IPS-20b (cell line): ENCODE results near the gene FHL5.
"Not testable (repeated sequence)": the region's sequence is repeated elsewhere in the genome, so short reads cannot be mapped to it uniquely, and the experiment has no call there.

Source experiments
- H3K27ac ChIP-seq: one replicate; pipeline ENCODE4 v1.5.1; 2013; ENCODE audit warnings: low read length
- H3K27me3 ChIP-seq: 2 replicates; pipeline ENCODE4 v1.6.1; 2013; ENCODE audit warnings: mild to moderate bottlenecking, low read length, inconsistent platforms; ENCODE audit not compliant: insufficient read depth
- H3K36me3 ChIP-seq: 2 replicates; pipeline ENCODE4 v1.6.1; 2013; ENCODE audit warnings: low read depth, mild to moderate bottlenecking, inconsistent platforms, low read length, moderate library complexity; ENCODE audit not compliant: insufficient read depth
- H3K4me1 ChIP-seq: 2 replicates; pipeline ENCODE4 v1.6.1; 2013; ENCODE audit warnings: mild to moderate bottlenecking, control low read depth, inconsistent platforms, low read length, moderate library complexity; ENCODE audit not compliant: insufficient read depth
- H3K4me3 ChIP-seq: 2 replicates; pipeline ENCODE4 v1.5.1; 2013; ENCODE audit warnings: mild to moderate bottlenecking, low read length, inconsistent platforms
- H3K9ac ChIP-seq: 2 replicates; pipeline ENCODE4 v1.6.1; 2013; ENCODE audit warnings: low read depth, mild to moderate bottlenecking, inconsistent platforms, low read length, moderate library complexity
- H3K9me3 ChIP-seq: 2 replicates; pipeline ENCODE4 v1.6.1; 2013; ENCODE audit warnings: mild to moderate bottlenecking, low read depth, low read length, inconsistent platforms; ENCODE audit not compliant: insufficient read depth

Gene FHL5

GRCh38 chr6:96611342-96611991 is 48.5 kb downstream of the FHL5 start:
- no peak overlapping the region for H3K9ac ChIP-seq
- no peak overlapping the region for H3K4me3 ChIP-seq
- H3K9me3 ChIP-seq: no peaks in the 10 kb centered on the region
- peaks cover 4% of the 10 kb centered on the region; the same call in 1 of the 2 replicates for H3K4me1 ChIP-seq
- H3K27me3 ChIP-seq: no peaks in the 10 kb centered on the region
- no peaks in the 10 kb centered on the region for H3K36me3 ChIP-seq
- H3K27ac ChIP-seq: no peak overlapping the region

- Histone ChIP-seq H3K9ac (no peak overlapping the region), H3K4me3 (no peak overlapping the region), H3K4me1 (peaks cover 4% of the 10 kb centered on the region; the same call in 1 of the 2 replicates), H3K9me3 (no peaks in the 10 kb centered on the region), H3K27me3 (no peaks in the 10 kb centered on the region), H3K36me3 (no peaks in the 10 kb centered on the region), H3K27ac (no peak overlapping the region)
These were observed 50.5 kb downstream of the FHL5 start for GRCh38 chr6:96613291-96613999.

GRCh38 chr6:96620851-96621250 is 57.9 kb downstream of the FHL5 start:
- Histone ChIP-seq H3K27ac (no peak overlapping the region), H3K36me3 (no peaks in the 10 kb centered on the region), H3K4me1 (no peaks in the 10 kb centered on the region), H3K27me3 (no peaks in the 10 kb centered on the region), H3K4me3 (no peak overlapping the region), H3K9me3 (no peaks in the 10 kb centered on the region), H3K9ac (no peak overlapping the region)

GRCh38 chr6:96621983-96622382 is 59.1 kb downstream of the FHL5 start:
- Histone ChIP-seq H3K9ac (no peak overlapping the region), H3K4me3 (no peak overlapping the region), H3K27ac (no peak overlapping the region), H3K27me3 (no peaks in the 10 kb centered on the region), H3K36me3 (no peaks in the 10 kb centered on the region), H3K4me1 (no peaks in the 10 kb centered on the region), H3K9me3 (no peaks in the 10 kb centered on the region)

GRCh38 chr6:96624957-96625356 is 62.0 kb downstream of the FHL5 start:
- no peak overlapping the region for H3K4me3 ChIP-seq
- no peaks in the 10 kb centered on the region for H3K36me3 ChIP-seq

GRCh38 chr6:96626759-96627364 is 63.9 kb downstream of the FHL5 start:
- Histone ChIP-seq H3K27ac (no peak overlapping the region), H3K9ac (no peak overlapping the region), H3K9me3 (no peaks in the 10 kb centered on the region), H3K4me1 (no peaks in the 10 kb centered on the region), H3K27me3 (no peaks in the 10 kb centered on the region), H3K4me3 (no peak overlapping the region), H3K36me3 (no peaks in the 10 kb centered on the region)

More at GRCh38 chr6:96624957-96625356, 62.0 kb downstream of the FHL5 start:
- Histone ChIP-seq H3K9ac (no peak overlapping the region), H3K4me1 (no peaks in the 10 kb centered on the region), H3K27me3 (no peaks in the 10 kb centered on the region), H3K27ac (no peak overlapping the region), H3K9me3 (no peaks in the 10 kb centered on the region)

- peaks cover 6% of the 10 kb centered on the region; the same call in 1 of the 2 replicates for H3K4me1 ChIP-seq
- no peak overlapping the region for H3K9ac ChIP-seq
- no peaks in the 10 kb centered on the region for H3K27me3 ChIP-seq
- no peaks in the 10 kb centered on the region for H3K36me3 ChIP-seq
- no peak overlapping the region for H3K4me3 ChIP-seq
- no peak overlapping the region for H3K27ac ChIP-seq
- no peaks in the 10 kb centered on the region for H3K9me3 ChIP-seq
These were observed 68.3 kb downstream of the FHL5 start for GRCh38 chr6:96631248-96631647.

- H3K27ac ChIP-seq, H3K9me3 ChIP-seq, H3K9ac ChIP-seq, H3K4me1 ChIP-seq, H3K4me3 ChIP-seq, H3K36me3 ChIP-seq, H3K27me3 ChIP-seq: not testable (repeated sequence)
These were observed 75.1 kb downstream of the FHL5 start for GRCh38 chr6:96637979-96638378.

- Histone ChIP-seq H3K4me1 (no peaks in the 10 kb centered on the region), H3K36me3 (no peaks in the 10 kb centered on the region), H3K9ac (no peak overlapping the region), H3K9me3 (no peaks in the 10 kb centered on the region), H3K4me3 (no peak overlapping the region), H3K27me3 (no peaks in the 10 kb centered on the region), H3K27ac (no peak overlapping the region)
These were observed 82.2 kb downstream of the FHL5 start for GRCh38 chr6:96645106-96645505.

- Histone ChIP-seq H3K4me1 (no peaks in the 10 kb centered on the region), H3K9ac (no peak overlapping the region), H3K27me3 (no peaks in the 10 kb centered on the region), H3K4me3 (no peak overlapping the region), H3K9me3 (no peaks in the 10 kb centered on the region), H3K36me3 (no peaks in the 10 kb centered on the region), H3K27ac (no peak overlapping the region)
These were observed 87.0 kb downstream of the FHL5 start for GRCh38 chr6:96649926-96650325.

GRCh38 chr6:96651816-96652215 is 88.9 kb downstream of the FHL5 start:
- no peak overlapping the region for H3K27ac ChIP-seq
- H3K9ac ChIP-seq: no peak overlapping the region
- no peaks in the 10 kb centered on the region for H3K27me3 ChIP-seq
- H3K4me1 ChIP-seq: no peaks in the 10 kb centered on the region
- no peaks in the 10 kb centered on the region for H3K36me3 ChIP-seq
- H3K4me3 ChIP-seq: no peak overlapping the region
- no peaks in the 10 kb centered on the region for H3K9me3 ChIP-seq

GRCh38 chr6:96652552-96652951 is 89.6 kb downstream of the FHL5 start:
- Histone ChIP-seq H3K36me3 (no peaks in the 10 kb centered on the region), H3K9me3 (no peaks in the 10 kb centered on the region), H3K9ac (no peak overlapping the region), H3K4me3 (no peak overlapping the region), H3K27ac (no peak overlapping the region), H3K4me1 (no peaks in the 10 kb centered on the region), H3K27me3 (no peaks in the 10 kb centered on the region)
